ENCODE results near the gene MICU1.
"Not testable (repeated sequence)": the region's sequence is repeated elsewhere in the genome, so short reads cannot be mapped to it uniquely, and the experiment has no call there.

Gene MICU1

GRCh38 chr10:72430936-72431335 is 194.9 kb downstream of the MICU1 start:
- not testable (repeated sequence) for DNase-seq

GRCh38 chr10:72429931-72430330 is 195.9 kb downstream of the MICU1 start:
- DNase-seq, result no peak

- DNase-seq, result no peak
These were observed 198.9 kb downstream of the MICU1 start for GRCh38 chr10:72426986-72427385.

- DNase-seq, result no peak
These were observed 200.7 kb downstream of the MICU1 start for GRCh38 chr10:72425133-72425532.

- DNase-seq, result no peak
These were observed 201.3 kb downstream of the MICU1 start for GRCh38 chr10:72424561-72424960.

- no peak for DNase-seq
These were observed 202.5 kb downstream of the MICU1 start for GRCh38 chr10:72423426-72423825.

- no peak for DNase-seq
These were observed 203.9 kb downstream of the MICU1 start for GRCh38 chr10:72421885-72422540.

GRCh38 chr10:72419241-72419640 is 206.6 kb downstream of the MICU1 start:
- DNase-seq, result no peak

- no peak for DNase-seq
These were observed 207.2 kb downstream of the MICU1 start for GRCh38 chr10:72418679-72419078.

- no peak for DNase-seq
These were observed 207.9 kb downstream of the MICU1 start for GRCh38 chr10:72417971-72418370.

GRCh38 chr10:72416661-72417060 is 209.2 kb downstream of the MICU1 start:
- DNase-seq, result no peak

GRCh38 chr10:72414642-72415041 is 211.2 kb downstream of the MICU1 start:
- DNase-seq, result no peak

GRCh38 chr10:72409167-72409566 is 216.7 kb downstream of the MICU1 start:
- DNase-seq, result no peak

GRCh38 chr10:72407927-72408600 is 217.8 kb downstream of the MICU1 start:
- DNase-seq, result no peak

GRCh38 chr10:72407471-72407870 is 218.4 kb downstream of the MICU1 start:
- no peak for DNase-seq

GRCh38 chr10:72395581-72395980 is 230.3 kb downstream of the MICU1 start:
- DNase-seq, result not testable (repeated sequence)

- DNase-seq, result no peak
These were observed 233.3 kb downstream of the MICU1 start for GRCh38 chr10:72392571-72392970.

- no peak for DNase-seq
These were observed 235.1 kb downstream of the MICU1 start for GRCh38 chr10:72390764-72391163.

GRCh38 chr10:72389716-72390115 is 236.2 kb downstream of the MICU1 start:
- DNase-seq, result no peak

- DNase-seq, result no peak
These were observed 236.9 kb downstream of the MICU1 start for GRCh38 chr10:72389014-72389413.

GRCh38 chr10:72388062-72388461 is 237.8 kb downstream of the MICU1 start:
- no peak for DNase-seq

GRCh38 chr10:72386916-72387586 is 238.8 kb downstream of the MICU1 start:
- DNase-seq, result no peak

- no peak for DNase-seq
These were observed 240.2 kb downstream of the MICU1 start for GRCh38 chr10:72385724-72386123.

- not testable (repeated sequence) for DNase-seq
These were observed 240.9 kb downstream of the MICU1 start for GRCh38 chr10:72384982-72385381.

All from activated effector memory CD4-positive, alpha-beta T cell treated with anti-CD3 and anti-CD28 coated beads, Interleukin-2, amount 50 U/mL, for 16 hours (primary cell).